ENCODE data around the gene GMDS. TPM values are rescaled to one million over a fixed set of nuclear protein-coding genes. Genes with fewer than 3 reads are reported as not detected.
"Not testable (repeated sequence)": the region's sequence is repeated elsewhere in the genome, so short reads cannot be mapped to it uniquely, and the experiment has no call there.

GMDS gene
- polyA plus RNA-seq, 1 experiment, result 7.1 TPM

GRCh38 chr6:1756472-1757129, 488.8 kb downstream of the GMDS start:
- ChIA-PET CTCF (no interaction called here), POLR2A (interaction anchor here (0.5 kb wide), 1 partner anchor 45 kb away, joined by 5 read pairs; no protein-coding TSS in a partner anchor)
- Histone ChIP-seq H3K36me3 (ENCODE audit: control insufficient read depth, insufficient read depth, low read length) (no peaks in the 10 kb centered on the region), H3K4me3 (ENCODE audit: low read depth, low read length) (no peak overlapping the region), H3K27me3 (ENCODE audit: control insufficient read depth, insufficient read depth, low read length) (no peaks in the 10 kb centered on the region)
- no peak for TF ChIP-seq CTCF (IDR thresholded peaks at IDR 0.05; ENCODE audit: insufficient read depth, low read depth, low read length)
- no peak for DNase-seq (ENCODE audit: low read depth)

DNA sequence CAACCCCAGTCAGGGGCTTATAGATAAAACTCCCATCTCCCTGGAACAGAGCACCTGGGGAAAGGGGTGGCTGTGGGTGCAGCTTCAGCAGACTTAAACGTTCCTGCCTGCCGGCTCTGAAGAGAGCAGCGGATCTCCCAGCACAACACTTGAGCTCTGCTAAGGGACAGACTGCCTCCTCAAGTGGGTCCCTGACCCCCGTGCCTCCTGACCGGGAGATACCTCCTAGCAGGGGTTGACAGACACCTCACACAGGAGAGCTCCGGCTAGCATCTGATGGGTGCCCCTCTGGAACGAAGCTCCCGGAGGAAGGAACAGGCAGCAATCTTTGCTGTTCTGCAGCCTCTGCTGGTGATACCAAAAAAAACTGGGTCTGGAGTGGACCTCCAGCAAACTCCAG, 494.3 kb downstream of the GMDS start:
- H3K36me3 ChIP-seq (ENCODE audit: control insufficient read depth, insufficient read depth, low read length); H3K27me3 ChIP-seq (ENCODE audit: control insufficient read depth, insufficient read depth, low read length); POLR2A ChIA-PET; DNase-seq (ENCODE audit: low read depth); H3K4me3 ChIP-seq (ENCODE audit: low read depth, low read length); CTCF ChIA-PET: not testable (repeated sequence)

- CTCF ChIA-PET, result no interaction called here
- H3K4me3 ChIP-seq (ENCODE audit: low read depth, low read length), result no peak overlapping the region
- POLR2A ChIA-PET, result no interaction called here
- no peaks in the 10 kb centered on the region for H3K36me3 ChIP-seq (ENCODE audit: control insufficient read depth, insufficient read depth, low read length)
- H3K27me3 ChIP-seq (ENCODE audit: control insufficient read depth, insufficient read depth, low read length), result no peaks in the 10 kb centered on the region
- DNase-seq (ENCODE audit: low read depth), result no peak
- TF ChIP-seq CTCF (IDR thresholded peaks at IDR 0.05; ENCODE audit: insufficient read depth, low read depth, low read length), result no peak
These were observed 496.4 kb downstream of the GMDS start for GRCh38 chr6:1749041-1749440.

GRCh38 chr6:1747531-1747930, 497.9 kb downstream of the GMDS start:
- no peaks in the 10 kb centered on the region for H3K27me3 ChIP-seq (ENCODE audit: control insufficient read depth, insufficient read depth, low read length)
- H3K36me3 ChIP-seq (ENCODE audit: control insufficient read depth, insufficient read depth, low read length), result no peaks in the 10 kb centered on the region
- ChIA-PET POLR2A (no interaction called here), CTCF (interaction anchor here (0.6 to 1.0 kb wide), 2 partner anchors 21 to 23 kb away, joined by 3 read pairs; no protein-coding TSS in a partner anchor)
- no peak overlapping the region for H3K4me3 ChIP-seq (ENCODE audit: low read depth, low read length)
- DNase-seq (ENCODE audit: low read depth), result no peak
- TF ChIP-seq CTCF (IDR thresholded peaks at IDR 0.05; ENCODE audit: insufficient read depth, low read depth, low read length), result no peak

DNA sequence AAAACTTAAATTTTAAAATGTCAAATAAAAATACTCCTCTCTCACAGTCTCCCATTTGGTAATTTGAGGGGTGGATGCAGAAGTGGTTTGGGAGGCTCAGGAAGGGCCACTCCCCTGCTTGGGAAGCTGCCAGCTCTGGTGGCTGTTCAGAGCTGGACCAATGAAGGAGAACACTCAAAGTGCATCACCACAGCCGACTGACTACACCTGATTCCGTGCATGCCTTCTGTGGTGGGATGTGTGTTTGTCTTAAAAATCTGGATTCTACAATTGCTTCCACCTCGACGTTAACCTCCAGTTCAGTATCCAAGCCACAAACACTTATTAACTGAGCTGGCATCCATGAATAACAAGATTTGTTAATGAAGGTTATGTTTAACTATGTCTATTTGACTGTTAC, 498.4 kb downstream of the GMDS start:
- CTCF ChIA-PET, result interaction anchor here (0.6 kb wide), 1 partner anchor 24 kb away, joined by 3 read pairs; no protein-coding TSS in a partner anchor
- POLR2A ChIA-PET, result no interaction called here
- Histone ChIP-seq H3K27me3 (ENCODE audit: control insufficient read depth, insufficient read depth, low read length) (no peaks in the 10 kb centered on the region), H3K4me3 (ENCODE audit: low read depth, low read length) (no peak overlapping the region), H3K36me3 (ENCODE audit: control insufficient read depth, insufficient read depth, low read length) (no peaks in the 10 kb centered on the region)
- no peak for DNase-seq (ENCODE audit: low read depth)
- no peak for TF ChIP-seq CTCF (IDR thresholded peaks at IDR 0.05; ENCODE audit: insufficient read depth, low read depth, low read length)

GRCh38 chr6:1745814-1746213, 499.6 kb downstream of the GMDS start:
- CTCF ChIA-PET, result no interaction called here
- H3K4me3 ChIP-seq (ENCODE audit: low read depth, low read length), result no peak overlapping the region

More at GRCh38 chr6:1745814-1746213, 499.6 kb downstream of the GMDS start:
- no peak for DNase-seq (ENCODE audit: low read depth)
- TF ChIP-seq CTCF (IDR thresholded peaks at IDR 0.05; ENCODE audit: insufficient read depth, low read depth, low read length), result no peak
- Histone ChIP-seq H3K36me3 (ENCODE audit: control insufficient read depth, insufficient read depth, low read length) (no peaks in the 10 kb centered on the region), H3K27me3 (ENCODE audit: control insufficient read depth, insufficient read depth, low read length) (no peaks in the 10 kb centered on the region)
- POLR2A ChIA-PET, result no interaction called here

All from BJ (cell line).